ENCODE measurements around the gene TXNDC2.
A peak's percentile ranks its signal among the peaks of the same experiment; 100 is the strongest.
"Not testable (repeated sequence)": the region's sequence is repeated elsewhere in the genome, so short reads cannot be mapped to it uniquely, and the experiment has no call there.

TXNDC2 gene

DNA sequence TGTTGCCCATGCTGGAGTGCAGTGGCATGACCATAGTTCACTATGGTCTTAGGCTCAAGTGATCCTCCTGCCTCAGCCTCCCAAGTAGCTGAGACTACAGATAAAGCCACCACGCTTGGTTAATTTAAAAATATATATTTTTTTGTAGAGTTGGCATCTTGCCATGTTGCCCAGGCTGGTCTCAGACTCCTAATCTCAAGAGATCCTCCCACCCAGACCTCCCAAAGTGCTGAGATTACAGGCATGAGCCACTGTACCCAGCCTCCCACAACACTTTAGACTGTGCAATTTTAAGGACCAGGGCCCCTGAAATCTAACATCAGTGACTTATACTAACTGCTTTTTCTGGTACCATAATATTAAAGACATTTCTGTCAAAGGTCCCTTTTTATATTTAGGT, 5.2 kb downstream of the TXNDC2 start:
- H3K79me2 ChIP-seq (ENCODE audit: control insufficient read depth, insufficient read depth, low read length): no peaks in the 10 kb centered on the region
- no peak overlapping the region for H3K4ac ChIP-seq (ENCODE audit: low read depth, low read length)
- no peak overlapping the region for H4K8ac ChIP-seq (ENCODE audit: low read depth, low read length)
- no peak overlapping the region for H3K27ac ChIP-seq (ENCODE audit: low read depth, low read length)
- H2BK15ac ChIP-seq (replicated peaks; ENCODE audit: low read depth): no peak overlapping the region
- H3K36me3 ChIP-seq (ENCODE audit: control insufficient read depth, insufficient read depth, low read length): no peaks in the 10 kb centered on the region
- H3K27me3 ChIP-seq (ENCODE audit: insufficient read depth, low read length, poor library complexity): no peaks in the 10 kb centered on the region
- DNase-seq: no peak
- no peak overlapping the region for H3K4me2 ChIP-seq (ENCODE audit: low read length)
- H2BK120ac ChIP-seq (ENCODE audit: low read depth, low read length): no peak overlapping the region
- H2AK5ac ChIP-seq (ENCODE audit: low read length): no peak overlapping the region
- no peak overlapping the region for H3K18ac ChIP-seq (ENCODE audit: low read length)
- H2BK5ac ChIP-seq (ENCODE audit: low read length): no peak overlapping the region
- no peaks in the 10 kb centered on the region for H3K4me1 ChIP-seq (ENCODE audit: control insufficient read depth, low read depth, low read length)
- H4K5ac ChIP-seq (ENCODE audit: low read length): no peak overlapping the region
- no peak overlapping the region for H3K23ac ChIP-seq (ENCODE audit: low read length)
- no peak overlapping the region for H3K9ac ChIP-seq (ENCODE audit: low read length)
- no peak overlapping the region for H3K4me3 ChIP-seq (ENCODE audit: low read length)
- H3K79me1 ChIP-seq (ENCODE audit: low read length): no peaks in the 10 kb centered on the region
- no peak overlapping the region for H3K56ac ChIP-seq (ENCODE audit: low read length)
- no CpG with 5 or more reads among the region's 1 CpG for WGBS (ENCODE audit: extremely low coverage, insufficient coverage, low lambda C conversion rate)

- no CpG with 5 or more reads among the region's 4 CpGs for WGBS (ENCODE audit: extremely low coverage, insufficient coverage, low lambda C conversion rate)
- not testable (repeated sequence) for H2BK5ac ChIP-seq (ENCODE audit: low read length); H3K4me1 ChIP-seq (ENCODE audit: control insufficient read depth, low read depth, low read length)
Measured at GRCh38 chr18:9891515-9891914, 5.7 kb downstream of the TXNDC2 start.

DNA sequence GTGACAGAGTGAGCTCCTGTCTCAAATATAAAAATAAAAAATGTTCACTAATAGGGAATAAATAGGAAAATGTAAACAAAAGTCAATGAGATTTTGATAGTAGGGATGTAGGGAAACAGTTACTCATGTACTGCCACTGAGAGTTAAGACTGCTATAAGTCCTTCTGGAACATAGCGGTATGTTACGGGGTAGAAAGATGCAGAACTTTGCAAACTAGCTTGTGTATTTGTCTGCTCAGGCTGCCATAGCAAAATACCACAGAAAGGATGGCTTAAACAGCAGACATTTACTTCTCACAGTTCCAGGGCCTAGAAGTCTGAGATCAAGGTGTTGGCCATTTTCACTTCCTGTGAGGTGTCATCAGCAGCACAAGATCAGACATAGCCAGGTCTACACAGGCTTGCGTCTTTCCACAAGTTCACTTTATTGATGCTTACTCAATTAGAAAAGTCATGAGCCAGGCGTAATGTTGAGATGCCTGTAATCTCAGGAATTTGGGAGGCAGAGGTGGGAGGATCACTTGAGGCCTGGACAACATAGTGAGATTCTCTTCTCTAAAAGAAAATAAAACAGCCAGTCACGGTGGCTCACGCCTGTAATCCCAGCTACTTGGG, 8.8 kb downstream of the TXNDC2 start:
- Histone ChIP-seq H2BK120ac (ENCODE audit: low read depth, low read length) (no peak overlapping the region), H3K27me3 (ENCODE audit: insufficient read depth, low read length, poor library complexity) (no peaks in the 10 kb centered on the region), H3K56ac (ENCODE audit: low read length) (no peak overlapping the region), H3K36me3 (ENCODE audit: control insufficient read depth, insufficient read depth, low read length) (no peaks in the 10 kb centered on the region), H3K4me3 (ENCODE audit: low read length) (no peak overlapping the region), H3K9ac (ENCODE audit: low read length) (no peak overlapping the region), H2BK5ac (ENCODE audit: low read length) (no peak overlapping the region), H3K4me2 (ENCODE audit: low read length) (no peak overlapping the region), H2AK5ac (ENCODE audit: low read length) (no peak overlapping the region), H3K4ac (ENCODE audit: low read depth, low read length) (no peak overlapping the region), H3K79me2 (ENCODE audit: control insufficient read depth, insufficient read depth, low read length) (no peaks in the 10 kb centered on the region), H4K5ac (ENCODE audit: low read length) (no peak overlapping the region), H2BK15ac (replicated peaks; ENCODE audit: low read depth) (no peak overlapping the region), H3K79me1 (ENCODE audit: low read length) (no peaks in the 10 kb centered on the region), H3K4me1 (ENCODE audit: control insufficient read depth, low read depth, low read length) (no peaks in the 10 kb centered on the region), H3K27ac (ENCODE audit: low read depth, low read length) (no peak overlapping the region), H4K8ac (ENCODE audit: low read depth, low read length) (no peak overlapping the region), H3K23ac (ENCODE audit: low read length) (no peak overlapping the region), H3K18ac (ENCODE audit: low read length) (no peak overlapping the region)
- no CpG with 5 or more reads among the region's 6 CpGs for WGBS (ENCODE audit: extremely low coverage, insufficient coverage, low lambda C conversion rate)
- no peak for DNase-seq

More at GRCh38 chr18:9891515-9891914, 5.7 kb downstream of the TXNDC2 start:
- H3K18ac ChIP-seq (ENCODE audit: low read length); H3K9ac ChIP-seq (ENCODE audit: low read length); H3K36me3 ChIP-seq (ENCODE audit: control insufficient read depth, insufficient read depth, low read length); H3K56ac ChIP-seq (ENCODE audit: low read length); H4K8ac ChIP-seq (ENCODE audit: low read depth, low read length); H2BK120ac ChIP-seq (ENCODE audit: low read depth, low read length); H3K27me3 ChIP-seq (ENCODE audit: insufficient read depth, low read length, poor library complexity); H3K79me1 ChIP-seq (ENCODE audit: low read length); H3K4me3 ChIP-seq (ENCODE audit: low read length); H3K4me2 ChIP-seq (ENCODE audit: low read length); DNase-seq; H3K27ac ChIP-seq (ENCODE audit: low read depth, low read length); H3K79me2 ChIP-seq (ENCODE audit: control insufficient read depth, insufficient read depth, low read length); H2AK5ac ChIP-seq (ENCODE audit: low read length); H4K5ac ChIP-seq (ENCODE audit: low read length); H3K23ac ChIP-seq (ENCODE audit: low read length); H3K4ac ChIP-seq (ENCODE audit: low read depth, low read length); H2BK15ac ChIP-seq (replicated peaks; ENCODE audit: low read depth): not testable (repeated sequence)

DNA sequence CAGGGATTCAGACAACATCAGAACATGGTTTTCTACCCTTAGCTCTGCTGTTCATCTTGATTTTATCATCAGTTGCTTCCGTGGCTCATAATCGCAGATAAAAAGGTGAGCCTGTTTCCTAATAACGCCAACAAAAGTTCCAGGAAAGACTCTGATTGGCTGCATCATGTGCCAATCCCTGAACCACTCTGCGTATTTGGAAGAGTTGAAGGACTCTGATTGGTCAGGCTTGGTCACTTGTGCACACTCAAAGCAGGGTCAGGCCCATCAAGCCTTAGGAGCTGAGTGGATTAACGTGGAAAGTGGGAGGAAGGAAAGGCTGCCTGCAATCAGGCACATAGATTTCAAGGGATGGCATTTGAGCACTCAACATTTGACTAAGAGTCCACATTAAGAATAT, 11.4 kb downstream of the TXNDC2 start:
- H3K4me2 ChIP-seq (ENCODE audit: low read length): no peak overlapping the region
- no peak overlapping the region for H4K5ac ChIP-seq (ENCODE audit: low read length)
- no peak overlapping the region for H3K9ac ChIP-seq (ENCODE audit: low read length)
- no CpG with 5 or more reads among the region's 5 CpGs for WGBS (ENCODE audit: extremely low coverage, insufficient coverage, low lambda C conversion rate)
- no peaks in the 10 kb centered on the region for H3K4me1 ChIP-seq (ENCODE audit: control insufficient read depth, low read depth, low read length)
- H3K18ac ChIP-seq (ENCODE audit: low read length): no peak overlapping the region
- no peaks in the 10 kb centered on the region for H3K79me1 ChIP-seq (ENCODE audit: low read length)
- H2BK15ac ChIP-seq (replicated peaks; ENCODE audit: low read depth): no peak overlapping the region
- no peak overlapping the region for H3K27ac ChIP-seq (ENCODE audit: low read depth, low read length)
- no peak overlapping the region for H3K4me3 ChIP-seq (ENCODE audit: low read length)
- H3K27me3 ChIP-seq (ENCODE audit: insufficient read depth, low read length, poor library complexity): no peaks in the 10 kb centered on the region
- no peaks in the 10 kb centered on the region for H3K79me2 ChIP-seq (ENCODE audit: control insufficient read depth, insufficient read depth, low read length)
- DNase-seq: peak; percentile 55
- no peak overlapping the region for H2BK120ac ChIP-seq (ENCODE audit: low read depth, low read length)
- H4K8ac ChIP-seq (ENCODE audit: low read depth, low read length): no peak overlapping the region
- no peak overlapping the region for H3K23ac ChIP-seq (ENCODE audit: low read length)
- H3K4ac ChIP-seq (ENCODE audit: low read depth, low read length): no peak overlapping the region
- no peak overlapping the region for H3K56ac ChIP-seq (ENCODE audit: low read length)
- H2AK5ac ChIP-seq (ENCODE audit: low read length): no peak overlapping the region
- H3K36me3 ChIP-seq (ENCODE audit: control insufficient read depth, insufficient read depth, low read length): no peaks in the 10 kb centered on the region
- no peak overlapping the region for H2BK5ac ChIP-seq (ENCODE audit: low read length)

DNA sequence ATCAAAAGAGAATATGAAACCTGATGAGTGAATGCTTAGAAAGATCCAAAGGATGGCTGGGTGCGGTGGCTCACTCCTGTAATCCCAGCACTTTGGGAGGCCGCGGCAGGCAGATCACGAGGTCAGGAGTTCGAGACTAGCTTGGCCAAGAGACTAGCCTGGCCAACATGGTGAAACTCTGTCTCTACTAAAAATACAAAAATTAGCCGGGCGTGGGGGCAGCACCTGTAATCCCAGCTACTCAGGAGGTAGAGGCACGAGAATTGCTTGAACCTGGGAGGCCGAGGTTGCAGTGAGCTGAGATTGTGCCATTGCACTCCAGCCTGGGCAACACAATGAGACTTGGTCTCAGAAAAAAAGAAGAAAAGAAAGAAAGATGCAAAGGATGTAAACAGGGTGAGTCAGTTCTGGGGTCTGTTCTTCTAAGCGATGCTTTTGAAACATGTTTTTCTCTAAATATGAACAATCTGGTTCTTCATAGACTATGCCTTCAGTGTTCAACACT, 12.1 kb downstream of the TXNDC2 start:
- not testable (repeated sequence) for H3K56ac ChIP-seq (ENCODE audit: low read length); H2AK5ac ChIP-seq (ENCODE audit: low read length); H3K4ac ChIP-seq (ENCODE audit: low read depth, low read length); DNase-seq; H4K5ac ChIP-seq (ENCODE audit: low read length); H3K79me2 ChIP-seq (ENCODE audit: control insufficient read depth, insufficient read depth, low read length); H2BK5ac ChIP-seq (ENCODE audit: low read length); H3K4me1 ChIP-seq (ENCODE audit: control insufficient read depth, low read depth, low read length); H3K27me3 ChIP-seq (ENCODE audit: insufficient read depth, low read length, poor library complexity); H3K18ac ChIP-seq (ENCODE audit: low read length); H3K79me1 ChIP-seq (ENCODE audit: low read length); H3K27ac ChIP-seq (ENCODE audit: low read depth, low read length); H3K4me3 ChIP-seq (ENCODE audit: low read length); H4K8ac ChIP-seq (ENCODE audit: low read depth, low read length); H2BK120ac ChIP-seq (ENCODE audit: low read depth, low read length); H2BK15ac ChIP-seq (replicated peaks; ENCODE audit: low read depth); H3K4me2 ChIP-seq (ENCODE audit: low read length); H3K9ac ChIP-seq (ENCODE audit: low read length); H3K23ac ChIP-seq (ENCODE audit: low read length); H3K36me3 ChIP-seq (ENCODE audit: control insufficient read depth, insufficient read depth, low read length)
- no CpG with 5 or more reads among the region's 10 CpGs for WGBS (ENCODE audit: extremely low coverage, insufficient coverage, low lambda C conversion rate)

Measured in mesendoderm (in vitro differentiated cells).